GM23338 (cell line): ENCODE data around the gene OR7A10. TPM values are rescaled to one million over a fixed set of nuclear protein-coding genes. Genes with fewer than 3 reads are reported as not detected.

Experiments used
- ATAC-seq: fragments of 200-7000 bp; cut with Tn5 transposase; 3 replicates; pipeline ENCODE4 v1.9.1; 2020
- DNase-seq: peaks from one replicate; pipeline ENCODE4 v3.0.0-alpha.2; 2015; ENCODE audit warnings: low spot score
- H2AFZ ChIP-seq: fragments of 200-600 bp; sonication (generic); 2 replicates; pipeline ENCODE4 v1.8.0; 2016; ENCODE audit warnings: antibody characterized with exemption, mild to moderate bottlenecking, moderate library complexity
- H3F3A ChIP-seq: fragments of 200-600 bp; sonication (generic); replicated peaks from 2 replicates; pipeline ENCODE4 v1.8.0; 2017; ENCODE audit warnings: antibody characterized with exemption, mixed run types, low read depth
- H3K27ac ChIP-seq: fragments of 200-600 bp; sonication (generic); 2 replicates; pipeline ENCODE4 v1.6.1; 2016; ENCODE audit warnings: low read depth
- H3K27me3 ChIP-seq: fragments of 200-600 bp; sonication (generic); 2 replicates; pipeline ENCODE4 v1.8.0; 2016; ENCODE audit warnings: mild to moderate bottlenecking, mixed run types, moderate library complexity; ENCODE audit not compliant: insufficient read depth
- H3K36me3 ChIP-seq: fragments of 200-600 bp; sonication (generic); 2 replicates; pipeline ENCODE4 v1.8.0; 2016; ENCODE audit warnings: mild to moderate bottlenecking; ENCODE audit not compliant: insufficient read depth
- H3K4me1 ChIP-seq: fragments of 200-600 bp; sonication (generic); 2 replicates; pipeline ENCODE4 v1.8.0; 2016; ENCODE audit warnings: mild to moderate bottlenecking, moderate library complexity; ENCODE audit not compliant: insufficient read depth
- H3K4me2 ChIP-seq: fragments of 200-600 bp; sonication (generic); 2 replicates; pipeline ENCODE4 v1.7.1; 2017; ENCODE audit warnings: mixed run types
- H3K4me3 ChIP-seq: fragments of 200-600 bp; sonication (generic); 2 replicates; pipeline ENCODE4 v1.6.1; 2016; ENCODE audit warnings: mixed run types
- H3K79me2 ChIP-seq: fragments of 200-600 bp; sonication (generic); replicated peaks from 2 replicates; pipeline ENCODE4 v1.8.0; 2017; ENCODE audit warnings: mild to moderate bottlenecking; ENCODE audit not compliant: insufficient read depth
- H3K9me2 ChIP-seq: fragments of 200-600 bp; sonication (generic); 2 replicates; pipeline ENCODE4 v1.8.0; 2017; ENCODE audit not compliant: insufficient read depth
- H4K20me1 ChIP-seq: fragments of 200-600 bp; sonication (generic); replicated peaks from 2 replicates; pipeline ENCODE4 v1.8.0; 2017; ENCODE audit warnings: mild to moderate bottlenecking; ENCODE audit not compliant: insufficient read depth
- H3K27ac Mint-ChIP-seq: 2 replicates; pipeline ENCODE4 v1.8.0; 2020; ENCODE audit warnings: inconsistent platforms, mild to moderate bottlenecking, moderate library complexity, mixed read lengths
- H3K27me3 Mint-ChIP-seq: 3 replicates; pipeline ENCODE4 v1.8.0; 2022; ENCODE audit warnings: low read depth, mild to moderate bottlenecking, moderate library complexity, mixed read lengths, inconsistent platforms; ENCODE audit not compliant: insufficient read depth, poor library complexity
- H3K36me3 Mint-ChIP-seq: 3 replicates; pipeline ENCODE4 v1.8.0; 2021; ENCODE audit warnings: low read depth, mild to moderate bottlenecking, inconsistent platforms, moderate library complexity, mixed read lengths
- H3K4me1 Mint-ChIP-seq: 3 replicates; pipeline ENCODE4 v1.8.0; 2020; ENCODE audit warnings: mild to moderate bottlenecking, inconsistent platforms, mixed read lengths
- H3K4me3 Mint-ChIP-seq: 3 replicates; pipeline ENCODE4 v1.8.0; 2021; ENCODE audit warnings: moderate library complexity, mild to moderate bottlenecking, inconsistent platforms, mixed read lengths
- H3K9me3 Mint-ChIP-seq: 3 replicates; pipeline ENCODE4 v1.8.0; 2020; ENCODE audit warnings: moderate library complexity, mild to moderate bottlenecking, inconsistent platforms, mixed read lengths
- CREB1 ChIP-seq: fragments of 250-450 bp; sonication (Bioruptor Pico); IDR thresholded peaks from 2 replicates; pipeline ENCODE4 v1.5.0; 2020; ENCODE audit warnings: low read depth, mild to moderate bottlenecking, moderate library complexity
- ETS1 ChIP-seq: IDR thresholded peaks from 2 replicates; pipeline ENCODE4 v1.6.1; 2016; ENCODE audit warnings: antibody characterized with exemption
- EZH2phosphoT487 ChIP-seq: fragments of 200-600 bp; sonication (generic); IDR thresholded peaks from one replicate; pipeline ENCODE4 v1.8.1; 2018; ENCODE audit warnings: antibody characterized with exemption; ENCODE audit not compliant: unreplicated experiment
- NANOG ChIP-seq: IDR thresholded peaks from 2 replicates; pipeline ENCODE4 v1.6.1; 2016; ENCODE audit warnings: antibody characterized with exemption, borderline replicate concordance
- REST ChIP-seq: IDR thresholded peaks from one replicate; pipeline ENCODE4 v1.6.1; 2018; ENCODE audit warnings: antibody characterized with exemption; ENCODE audit not compliant: unreplicated experiment
- ZNF462 ChIP-seq: fragments of 250-450 bp; sonication (Bioruptor Pico); IDR thresholded peaks from 2 replicates; pipeline ENCODE4 v1.5.0; 2020; ENCODE audit warnings: mild to moderate bottlenecking, moderate library complexity
- polyA plus RNA-seq: library from polyadenylated mRNA; unstranded; fragments of >200 nt; fragmentation: Nextera tagmentation; extraction: Ambion mirVana; gene quantifications from 2 replicates; pipeline ENCODE4 v1.2.1, GENCODE V29; 2016
- total RNA-seq: library from RNA; depleted of rRNA; stranded (reverse); fragments of >200 nt; shearing (Covaris generic); gene quantifications from 2 replicates; pipeline ENCODE4 v1.2.3, GENCODE V29; 2014

Gene OR7A10
- total and polyA plus RNA-seq, 2 experiments from 2014 or later = not detected

- H4K20me1 ChIP-seq = no peaks in the 10 kb centered on the region
- DNase-seq (no peak), ATAC-seq (no peak)
- Mint-ChIP-seq H3K36me3 (no peaks in the 10 kb centered on the region), H3K4me1 (no peaks in the 10 kb centered on the region), H3K4me3 (no peak within 1 kb of the TSS), H3K9me3 (peaks cover 83% of the 10 kb centered on the region), H3K27me3 (peaks cover 6% of the 10 kb centered on the region), H3K27ac (no peak within 1 kb of the TSS)
- no peak within 1 kb of the TSS for H2AFZ ChIP-seq
- no peaks in the 10 kb centered on the region for H3K9me2 ChIP-seq
- H3K36me3 ChIP-seq = no peaks in the 10 kb centered on the region
- no peaks in the 10 kb centered on the region for H3F3A ChIP-seq
- H3K4me1 ChIP-seq = no peaks in the 10 kb centered on the region
- H3K79me2 ChIP-seq = no peaks in the 10 kb centered on the region
- H3K27ac ChIP-seq = no peak within 1 kb of the TSS
- no peak within 1 kb of the TSS for H3K4me2 ChIP-seq
- no peak within 1 kb of the TSS for H3K4me3 ChIP-seq
- TF ChIP-seq EZH2phosphoT487 (no peak), ETS1 (no peak), CREB1 (CRISPR knock-in tag) (no peak), ZNF462 (CRISPR knock-in tag) (no peak), REST (no peak), NANOG (no peak)
- H3K27me3 ChIP-seq = no peaks in the 10 kb centered on the region
Observed at GRCh38 chr19:14886032-14886431, 37.3 kb upstream of the OR7A10 start, which contains the start of gene OR7A17. Gene OR7A17 (minus strand): TSS chr19:14886132. CDS start chr19:14881355, 4,777 bp downstream.
